ENCODE measurements around the gene TRPM2.

TRPM2 gene

DNA sequence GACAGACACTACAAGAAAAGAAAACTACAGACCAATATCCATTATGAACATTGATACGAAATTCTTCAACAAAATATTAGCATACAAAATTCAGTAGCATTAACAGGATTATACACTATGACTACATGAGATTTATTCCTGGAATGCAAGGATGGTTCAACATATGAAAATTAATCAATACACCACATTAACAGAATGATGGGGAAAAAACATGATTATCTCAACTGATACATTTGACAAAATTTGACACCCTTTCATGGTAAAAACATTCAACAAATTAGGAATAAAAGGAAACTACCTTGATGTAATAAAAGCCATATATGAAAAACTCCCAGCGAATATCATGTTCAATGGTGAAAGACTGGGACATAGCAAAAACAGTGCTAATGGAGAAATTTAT is 31.5 kb downstream of the TRPM2 start:
- no peak overlapping the region for H3K27ac ChIP-seq
- TF ChIP-seq ZFX (IDR thresholded peaks at IDR 0.05), result no peak
- TF ChIP-seq, protein P1, sequence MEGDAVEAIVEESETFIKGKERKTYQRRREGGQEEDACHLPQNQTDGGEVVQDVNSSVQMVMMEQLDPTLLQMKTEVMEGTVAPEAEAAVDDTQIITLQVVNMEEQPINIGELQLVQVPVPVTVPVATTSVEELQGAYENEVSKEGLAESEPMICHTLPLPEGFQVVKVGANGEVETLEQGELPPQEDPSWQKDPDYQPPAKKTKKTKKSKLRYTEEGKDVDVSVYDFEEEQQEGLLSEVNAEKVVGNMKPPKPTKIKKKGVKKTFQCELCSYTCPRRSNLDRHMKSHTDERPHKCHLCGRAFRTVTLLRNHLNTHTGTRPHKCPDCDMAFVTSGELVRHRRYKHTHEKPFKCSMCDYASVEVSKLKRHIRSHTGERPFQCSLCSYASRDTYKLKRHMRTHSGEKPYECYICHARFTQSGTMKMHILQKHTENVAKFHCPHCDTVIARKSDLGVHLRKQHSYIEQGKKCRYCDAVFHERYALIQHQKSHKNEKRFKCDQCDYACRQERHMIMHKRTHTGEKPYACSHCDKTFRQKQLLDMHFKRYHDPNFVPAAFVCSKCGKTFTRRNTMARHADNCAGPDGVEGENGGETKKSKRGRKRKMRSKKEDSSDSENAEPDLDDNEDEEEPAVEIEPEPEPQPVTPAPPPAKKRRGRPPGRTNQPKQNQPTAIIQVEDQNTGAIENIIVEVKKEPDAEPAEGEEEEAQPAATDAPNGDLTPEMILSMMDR (conservative IDR thresholded peaks at IDR 0.05), result no peak

DNA sequence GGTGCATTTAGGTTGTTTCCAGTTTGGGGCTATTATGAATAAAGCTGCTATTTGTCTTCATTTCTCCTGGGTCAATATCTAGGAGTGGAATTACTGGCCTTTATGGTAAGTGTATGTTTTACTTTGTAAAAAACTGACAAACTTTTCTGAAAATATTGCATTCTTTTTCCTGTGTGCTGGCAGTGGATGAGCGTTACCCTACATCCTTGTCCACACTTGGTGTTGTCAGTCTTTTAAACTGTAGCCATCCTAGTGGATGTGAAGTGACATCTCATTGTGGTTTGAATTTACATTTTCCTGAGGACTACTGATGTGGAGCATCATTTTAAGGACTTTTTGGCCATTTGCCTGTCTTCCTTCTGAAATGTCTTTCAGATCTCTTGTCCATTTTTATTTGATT is 35.9 kb downstream of the TRPM2 start:
- H3K27ac ChIP-seq, result no peak overlapping the region
- TF ChIP-seq, protein P1 (conservative IDR thresholded peaks at IDR 0.05), result no peak
- TF ChIP-seq ZFX (IDR thresholded peaks at IDR 0.05), result no peak

DNA sequence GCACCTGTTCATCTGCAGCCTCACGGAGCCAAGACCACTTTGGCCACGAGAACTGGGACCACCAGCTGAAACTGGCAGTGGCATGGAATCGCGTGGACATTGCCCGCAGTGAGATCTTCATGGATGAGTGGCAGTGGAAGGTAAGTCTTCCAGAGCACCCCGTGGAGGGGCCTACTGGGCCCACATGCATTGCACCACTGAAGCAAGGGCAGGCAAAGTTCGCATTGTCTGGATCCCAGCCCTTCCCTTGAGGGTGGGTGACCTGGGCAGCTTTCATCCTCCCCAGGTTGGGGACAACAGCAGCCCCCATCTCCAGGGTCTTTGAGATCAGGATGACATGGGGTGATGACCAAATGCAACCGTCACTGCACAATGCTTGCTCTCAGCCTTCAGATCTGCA is 37.5 kb downstream of the TRPM2 start:
- TF ChIP-seq ZFX (IDR thresholded peaks at IDR 0.05), result no peak
- TF ChIP-seq, protein P1 (conservative IDR thresholded peaks at IDR 0.05), result no peak

DNA sequence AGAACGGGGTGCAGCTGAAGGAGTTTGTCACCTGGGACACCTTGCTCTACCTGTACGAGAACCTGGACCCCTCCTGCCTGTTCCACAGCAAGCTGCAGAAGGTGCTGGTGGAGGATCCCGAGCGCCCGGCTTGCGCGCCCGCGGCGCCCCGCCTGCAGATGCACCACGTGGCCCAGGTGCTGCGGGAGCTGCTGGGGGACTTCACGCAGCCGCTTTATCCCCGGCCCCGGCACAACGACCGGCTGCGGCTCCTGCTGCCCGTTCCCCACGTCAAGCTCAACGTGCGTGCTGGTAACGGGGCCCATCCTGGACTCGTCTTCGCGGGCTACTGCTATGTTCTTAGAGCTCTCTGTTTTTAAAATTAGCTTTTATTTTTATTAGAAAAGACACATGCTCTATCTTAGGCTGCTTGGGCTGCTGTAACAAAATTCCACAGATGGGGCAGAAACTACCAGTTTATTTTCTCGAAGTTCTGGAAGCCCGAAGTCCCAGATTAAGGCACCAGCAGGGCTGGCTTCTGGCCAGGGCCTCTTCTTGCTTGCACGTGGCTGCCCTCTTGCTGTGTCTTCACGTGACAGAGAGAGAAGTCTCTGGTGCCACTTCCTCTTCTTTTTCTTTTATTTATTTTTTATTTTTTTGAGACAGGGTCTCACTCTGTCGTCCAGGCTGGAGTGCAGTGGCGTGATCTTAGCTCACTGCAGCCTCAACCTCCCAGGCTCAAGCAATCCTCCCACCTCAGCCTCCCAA is 38.1 kb downstream of the TRPM2 start:
- TF ChIP-seq, protein P1 (conservative IDR thresholded peaks at IDR 0.05), result no peak
- no peak for TF ChIP-seq ZFX (IDR thresholded peaks at IDR 0.05)
- H3K27ac ChIP-seq, result no peak overlapping the region

More for the DNA sequence above, 37.5 kb downstream of the TRPM2 start:
- H3K27ac ChIP-seq, result no peak overlapping the region

DNA sequence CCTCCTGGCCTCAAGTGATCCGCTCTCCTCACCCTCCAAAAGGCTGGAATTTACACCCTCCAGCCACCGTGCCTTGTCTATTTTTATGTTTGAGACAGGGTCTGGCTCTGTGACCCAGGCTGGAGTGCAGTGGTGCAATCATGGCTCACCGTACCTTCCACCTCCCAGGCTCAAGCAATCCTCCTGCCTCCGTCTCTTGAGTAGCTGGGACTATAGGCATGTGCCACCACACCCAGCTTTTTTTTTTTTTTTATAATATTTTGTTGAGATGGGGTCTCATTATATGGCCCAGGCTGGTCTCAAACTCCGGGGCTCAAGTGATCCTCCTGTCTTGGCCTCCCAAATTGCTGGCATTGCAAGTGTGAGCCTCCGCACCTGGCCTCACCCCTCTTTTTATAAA is 38.8 kb downstream of the TRPM2 start:
- TF ChIP-seq, protein P1 (conservative IDR thresholded peaks at IDR 0.05), result no peak
- TF ChIP-seq ZFX (IDR thresholded peaks at IDR 0.05), result no peak
- no peak overlapping the region for H3K27ac ChIP-seq

DNA sequence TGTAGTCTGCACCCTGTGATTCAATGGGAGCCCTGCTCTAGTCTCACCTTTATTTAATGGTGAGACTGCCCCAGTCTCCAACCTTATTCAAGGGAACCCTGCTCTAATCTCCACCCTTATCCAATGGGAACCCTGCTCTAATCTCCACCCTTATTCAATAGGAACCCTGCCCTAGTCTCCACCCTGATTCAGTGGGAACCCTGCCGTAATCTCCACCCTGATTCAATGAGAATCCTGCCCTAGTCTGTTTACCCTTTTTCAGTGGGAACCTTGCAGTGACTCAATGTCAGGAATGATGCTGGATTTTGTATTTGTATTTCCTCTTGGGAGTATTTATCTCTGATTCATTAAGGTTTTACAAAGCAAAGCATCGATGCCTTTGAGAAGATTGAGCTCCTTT is 39.5 kb downstream of the TRPM2 start:
- no peak for TF ChIP-seq ZFX (IDR thresholded peaks at IDR 0.05)
- TF ChIP-seq, protein P1 (conservative IDR thresholded peaks at IDR 0.05), result no peak

DNA sequence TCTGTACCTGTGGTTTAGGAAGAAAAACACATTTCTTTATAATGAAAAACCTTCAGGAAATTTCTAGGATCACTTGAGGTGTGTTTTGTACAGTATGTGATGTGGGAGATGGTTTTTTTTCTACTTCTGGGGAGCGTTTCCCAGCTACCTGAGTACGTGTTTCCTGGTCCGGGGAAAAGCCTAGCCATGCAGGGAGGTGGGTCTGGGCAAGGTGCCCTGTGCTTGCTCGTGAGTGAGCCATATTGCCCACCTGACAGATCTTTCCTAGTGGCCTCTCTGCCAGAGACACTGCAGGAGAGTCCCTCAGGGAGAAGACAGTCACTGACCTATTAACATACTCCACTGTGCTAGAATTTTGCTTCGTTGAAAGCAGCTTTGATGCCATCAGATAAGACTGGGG is 41.3 kb downstream of the TRPM2 start:
- H3K27ac ChIP-seq, result no peak overlapping the region
- TF ChIP-seq ZFX (IDR thresholded peaks at IDR 0.05), result no peak
- TF ChIP-seq, protein P1 (conservative IDR thresholded peaks at IDR 0.05), result no peak

More for the DNA sequence above, 39.5 kb downstream of the TRPM2 start:
- H3K27ac ChIP-seq, result no peak overlapping the region

Data from C4-2B (cell line).